HEK293T (cell line): Measurements from ENCODE around the gene HSD3B2.

ENCODE experiments used
- CTCF ChIA-PET: fragments of 350-600 bp; formaldehyde crosslinking; extraction: SDS; loops from one replicate; lab custom pipeline; 2021; ENCODE audit warnings: antibody characterized with exemption, inconsistent platforms; lab: Yijun Ruan, JAX
- POLR2A ChIA-PET: fragments of 350-600 bp; formaldehyde crosslinking; extraction: SDS; loops from one replicate; lab custom pipeline; 2020; ENCODE audit warnings: antibody characterized with exemption, inconsistent platforms; lab: Yijun Ruan, JAX
- DNase-seq: peaks from one replicate; pipeline ENCODE4 v3.0.0; 2012; ENCODE audit warnings: mixed read lengths; ENCODE audit errors: extremely low spot score
- ARNT ChIP-seq: fragments of 450-650 bp; IDR thresholded peaks from 2 replicates; pipeline ENCODE4 v1.6.1; 2017; ENCODE audit warnings: mild to moderate bottlenecking
- BHLHE40 ChIP-seq: fragments of 450-650 bp; IDR thresholded peaks from 2 replicates; pipeline ENCODE4 v1.6.1; 2016; ENCODE audit warnings: mild to moderate bottlenecking, moderate library complexity, borderline replicate concordance
- CTBP1 ChIP-seq: fragments of 450-650 bp; IDR thresholded peaks from 2 replicates; pipeline ENCODE4 v1.6.1; 2016; ENCODE audit warnings: borderline replicate concordance
- ELF4 ChIP-seq: fragments of 450-650 bp; IDR thresholded peaks from 2 replicates; pipeline ENCODE4 v1.6.1; 2017; ENCODE audit warnings: antibody characterized with exemption
- FOXA1 ChIP-seq: fragments of 450-650 bp; IDR thresholded peaks from 2 replicates; pipeline ENCODE4 v1.6.1; 2016; ENCODE audit warnings: mild to moderate bottlenecking
- FOXK2 ChIP-seq: fragments of 450-650 bp; IDR thresholded peaks from 2 replicates; pipeline ENCODE4 v1.6.1; 2016; ENCODE audit warnings: mild to moderate bottlenecking
- FOXM1 ChIP-seq: fragments of 450-650 bp; IDR thresholded peaks from 2 replicates; pipeline ENCODE4 v1.6.1; 2017; ENCODE audit warnings: mild to moderate bottlenecking, borderline replicate concordance
- HDGF ChIP-seq: fragments of 450-650 bp; IDR thresholded peaks from 2 replicates; pipeline ENCODE4 v1.6.1; 2017; ENCODE audit warnings: antibody characterized with exemption, borderline replicate concordance
- L3MBTL2 ChIP-seq: fragments of 450-650 bp; conservative IDR thresholded peaks from 2 replicates; pipeline ENCODE4 v1.6.1; 2016; ENCODE audit warnings: mild to moderate bottlenecking
- LEF1 ChIP-seq: fragments of 450-650 bp; IDR thresholded peaks from 2 replicates; pipeline ENCODE4 v1.6.1; 2017; ENCODE audit warnings: mild to moderate bottlenecking, borderline replicate concordance
- NFRKB ChIP-seq: fragments of 450-650 bp; IDR thresholded peaks from 2 replicates; pipeline ENCODE4 v1.6.1; 2016; ENCODE audit warnings: mild to moderate bottlenecking, moderate library complexity
- SP1 ChIP-seq: fragments of 450-650 bp; IDR thresholded peaks from 2 replicates; pipeline ENCODE4 v1.6.1; 2017
- SUZ12 ChIP-seq: fragments of 450-650 bp; IDR thresholded peaks from 2 replicates; pipeline ENCODE4 v1.6.1; 2016; ENCODE audit warnings: mild to moderate bottlenecking
- TARDBP ChIP-seq: fragments of 450-650 bp; IDR thresholded peaks from 2 replicates; pipeline ENCODE4 v1.6.1; 2016
- ZNF384 ChIP-seq: fragments of 450-650 bp; IDR thresholded peaks from 2 replicates; pipeline ENCODE4 v1.6.1; 2016
- TF ChIP-seq, protein P1 (sequence below): fragments of 450-650 bp; IDR thresholded peaks from 2 replicates; pipeline ENCODE4 v1.6.1; 2016

The HSD3B2 gene

DNA sequence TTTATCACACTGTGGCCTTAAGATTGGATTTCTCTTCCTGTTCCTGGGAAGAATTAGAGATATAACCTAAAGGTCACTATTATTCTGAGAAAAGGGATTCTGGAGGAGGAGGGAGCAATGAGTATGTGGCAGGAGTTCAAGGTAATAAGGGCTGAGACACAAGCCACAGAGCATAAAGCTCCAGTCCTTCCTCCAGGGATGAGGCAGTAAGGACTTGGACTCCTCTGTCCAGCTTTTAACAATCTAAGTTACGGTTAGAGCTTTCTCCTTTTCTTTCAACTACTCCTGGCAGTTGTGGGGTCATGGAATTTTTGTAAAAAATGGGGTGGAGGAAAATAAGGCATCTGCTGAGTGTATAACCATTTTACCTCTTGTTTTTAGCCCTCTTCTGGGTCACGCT lies at the start of gene HSD3B2:
Gene HSD3B2, plus strand, starts transcription at position 201 of the 400 bp plus-strand sequence. CDS start 270 bp downstream, outside the sequence.
- DNase-seq = no peak
- ChIA-PET POLR2A (no interaction called here), CTCF (no interaction called here)
- TF ChIP-seq ZNF384 = no peak

DNA sequence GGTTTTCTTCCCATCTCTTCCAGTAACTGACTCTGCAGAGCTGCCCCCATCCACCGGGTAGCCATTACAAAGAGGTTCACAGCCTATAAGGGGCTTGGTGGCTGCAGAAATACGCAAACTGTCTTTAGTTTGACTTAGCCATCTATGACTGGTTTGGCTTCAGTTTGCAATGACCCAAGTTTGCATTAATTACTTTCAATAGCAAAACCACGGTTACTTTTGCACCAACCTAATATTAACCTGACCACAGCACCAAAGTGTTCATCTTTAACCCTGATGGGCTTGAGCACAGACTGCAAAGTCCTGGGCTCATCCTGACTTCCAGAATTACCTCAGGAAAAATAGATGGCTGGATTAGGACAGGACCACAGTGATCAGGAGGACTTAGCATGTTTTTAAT lies 48.5 kb upstream of the HSD3B2 start:
- TF ChIP-seq, protein P1, sequence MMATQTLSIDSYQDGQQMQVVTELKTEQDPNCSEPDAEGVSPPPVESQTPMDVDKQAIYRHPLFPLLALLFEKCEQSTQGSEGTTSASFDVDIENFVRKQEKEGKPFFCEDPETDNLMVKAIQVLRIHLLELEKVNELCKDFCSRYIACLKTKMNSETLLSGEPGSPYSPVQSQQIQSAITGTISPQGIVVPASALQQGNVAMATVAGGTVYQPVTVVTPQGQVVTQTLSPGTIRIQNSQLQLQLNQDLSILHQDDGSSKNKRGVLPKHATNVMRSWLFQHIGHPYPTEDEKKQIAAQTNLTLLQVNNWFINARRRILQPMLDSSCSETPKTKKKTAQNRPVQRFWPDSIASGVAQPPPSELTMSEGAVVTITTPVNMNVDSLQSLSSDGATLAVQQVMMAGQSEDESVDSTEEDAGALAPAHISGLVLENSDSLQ = no peak
- TF ChIP-seq SUZ12 = no peak
- no peak for TF ChIP-seq L3MBTL2
- DNase-seq = no peak
- POLR2A ChIA-PET = interaction anchor here (1.8 kb wide), 1 partner anchor 226 kb away, joined by 4 read pairs; the partner anchor contains the start of gene WARS2
- CTCF ChIA-PET = interaction anchor here (0.7 to 2.5 kb wide), 7 partner anchors 8 to 1348 kb away, joined by 3 to 11 read pairs (median 4); no protein-coding TSS in a partner anchor

DNA sequence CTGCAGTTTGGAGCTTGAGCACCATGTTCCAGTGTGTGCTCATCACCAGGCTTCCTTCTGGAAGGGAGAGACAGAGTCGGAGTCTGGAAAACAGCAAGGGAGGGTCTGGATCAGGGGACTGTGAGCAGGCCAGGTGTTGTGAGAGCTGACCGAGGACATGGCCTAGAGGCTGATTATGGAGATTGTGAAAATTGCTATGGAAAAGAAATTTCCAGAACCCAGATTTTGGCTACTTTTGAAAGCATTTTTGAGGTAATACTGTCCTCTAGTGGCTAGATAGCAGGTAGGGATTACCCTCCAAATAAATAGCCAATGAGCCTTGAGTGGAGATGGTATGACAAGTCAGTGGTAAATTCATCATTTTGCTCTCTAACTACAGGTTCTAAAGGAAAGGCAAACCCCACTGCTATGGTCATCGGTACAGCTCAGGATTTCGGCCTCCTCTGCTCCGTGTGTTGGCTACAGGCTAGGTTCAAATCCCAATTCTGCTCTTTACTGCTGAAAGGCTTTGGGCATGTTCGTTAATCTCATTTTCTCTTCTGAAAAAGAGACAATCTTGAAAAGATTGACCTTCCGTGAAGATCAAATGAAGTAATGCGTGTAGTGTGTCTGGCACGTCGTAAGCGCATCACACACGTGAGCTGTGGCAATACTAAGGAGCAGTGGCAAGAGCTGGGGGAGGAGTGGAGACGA lies 47.4 kb upstream of the HSD3B2 start:
- TF ChIP-seq, protein P1 = no peak
- TF ChIP-seq HDGF = no peak
- TF ChIP-seq SUZ12 = no peak
- TF ChIP-seq CTBP1 = no peak
- POLR2A ChIA-PET = interaction anchor here (1.8 kb wide), 1 partner anchor 227 kb away, joined by 4 read pairs; the partner anchor contains the start of gene WARS2
- peak; percentile 63 for DNase-seq
- CTCF ChIA-PET = interaction anchor here (0.6 to 2.5 kb wide), 7 partner anchors 9 to 92 kb away, joined by 3 to 11 read pairs (median 4); no protein-coding TSS in a partner anchor

DNA sequence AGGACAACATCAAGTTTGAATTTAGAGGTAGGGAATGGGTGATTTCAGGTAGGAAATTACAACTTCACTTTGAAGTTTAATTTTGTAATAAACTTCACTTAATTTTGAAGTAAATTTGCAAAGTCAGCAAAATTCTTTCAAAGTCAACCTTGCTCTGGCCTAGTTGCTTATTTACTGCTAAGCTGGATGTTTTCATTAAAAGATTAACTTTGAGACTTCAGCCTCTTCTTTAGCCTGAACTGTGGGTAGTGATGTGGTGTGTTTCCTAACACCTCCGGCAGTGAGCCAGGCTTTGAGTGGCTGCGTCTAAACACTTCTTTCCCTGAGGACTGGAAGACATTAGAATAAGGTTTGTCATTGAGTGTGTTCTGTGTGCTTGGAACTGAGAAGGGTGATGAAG lies 46.4 kb upstream of the HSD3B2 start, which contains the start of gene HAO2:
Gene HAO2, plus strand, starts transcription at position 232 of the 400 bp plus-strand sequence. CDS start 12,301 bp downstream, outside the sequence.
- no peak for TF ChIP-seq ARNT
- no peak for TF ChIP-seq FOXK2
- TF ChIP-seq L3MBTL2 = no peak
- no peak for TF ChIP-seq FOXM1
- ChIA-PET POLR2A (no interaction called here), CTCF (interaction anchor here (2.5 kb wide), 1 partner anchor 93 kb away, joined by 11 read pairs; no protein-coding TSS in a partner anchor)
- DNase-seq = no peak

DNA sequence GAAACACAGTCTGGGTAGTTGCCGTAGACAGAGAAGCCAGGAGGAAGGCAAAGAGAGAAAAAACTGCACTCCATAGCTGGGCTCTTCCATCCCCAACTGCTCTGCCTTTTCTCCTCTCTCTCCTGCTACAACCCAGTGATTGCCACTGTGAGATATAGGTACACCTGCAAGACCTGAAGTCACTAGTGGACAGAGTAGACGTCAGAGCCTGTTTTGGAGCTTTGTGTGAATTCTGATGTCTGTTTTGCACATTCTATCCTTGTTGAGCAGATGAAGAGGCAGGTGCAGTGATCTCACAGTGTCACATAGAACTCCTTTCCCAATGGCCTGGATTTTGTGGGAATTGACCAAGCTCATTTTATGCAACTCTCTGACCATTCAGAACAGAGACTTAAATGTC lies 44.2 kb upstream of the HSD3B2 start:
- DNase-seq = no peak
- ChIA-PET CTCF (interaction anchor here (1.3 kb wide), 1 partner anchor 95 kb away, joined by 5 read pairs; no protein-coding TSS in a partner anchor), POLR2A (no interaction called here)
- TF ChIP-seq FOXK2 (no peak), SUZ12 (no peak), TARDBP (no peak), LEF1 (no peak), CTBP1 (no peak), FOXA1 (no peak), SP1 (no peak), L3MBTL2 (no peak), HDGF (no peak), NFRKB (no peak), ZNF384 (no peak), ELF4 (no peak), FOXM1 (no peak), ARNT (no peak), BHLHE40 (no peak)
- TF ChIP-seq, protein P1 = no peak

DNA sequence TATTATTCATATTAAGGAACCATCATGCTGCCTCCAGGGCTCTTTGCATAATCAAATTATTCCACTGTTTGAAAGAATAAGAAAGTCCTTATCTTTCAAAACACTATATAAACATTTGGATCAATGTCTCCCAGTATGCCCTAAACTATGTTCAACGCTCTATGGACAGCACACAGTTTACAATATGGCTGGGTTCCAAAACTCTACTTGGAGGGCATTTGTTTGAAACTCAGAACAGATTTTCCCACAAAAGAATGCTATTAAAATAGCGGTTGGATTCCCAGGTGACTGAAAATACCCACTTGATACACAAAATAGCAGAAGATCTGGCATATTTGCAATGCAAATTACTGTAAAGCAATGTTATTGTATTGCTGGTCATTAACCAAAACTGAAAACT lies 43.1 kb upstream of the HSD3B2 start:
- no peak for TF ChIP-seq CTBP1
- TF ChIP-seq FOXM1 = no peak
- no peak for TF ChIP-seq LEF1
- TF ChIP-seq SUZ12 = no peak
- TF ChIP-seq NFRKB = no peak
- TF ChIP-seq BHLHE40 = no peak
- ChIA-PET CTCF (interaction anchor here (1.0 to 1.2 kb wide), 2 partner anchors 86 to 351 kb away, joined by 3 read pairs; no protein-coding TSS in a partner anchor), POLR2A (no interaction called here)
- no peak for DNase-seq

DNA sequence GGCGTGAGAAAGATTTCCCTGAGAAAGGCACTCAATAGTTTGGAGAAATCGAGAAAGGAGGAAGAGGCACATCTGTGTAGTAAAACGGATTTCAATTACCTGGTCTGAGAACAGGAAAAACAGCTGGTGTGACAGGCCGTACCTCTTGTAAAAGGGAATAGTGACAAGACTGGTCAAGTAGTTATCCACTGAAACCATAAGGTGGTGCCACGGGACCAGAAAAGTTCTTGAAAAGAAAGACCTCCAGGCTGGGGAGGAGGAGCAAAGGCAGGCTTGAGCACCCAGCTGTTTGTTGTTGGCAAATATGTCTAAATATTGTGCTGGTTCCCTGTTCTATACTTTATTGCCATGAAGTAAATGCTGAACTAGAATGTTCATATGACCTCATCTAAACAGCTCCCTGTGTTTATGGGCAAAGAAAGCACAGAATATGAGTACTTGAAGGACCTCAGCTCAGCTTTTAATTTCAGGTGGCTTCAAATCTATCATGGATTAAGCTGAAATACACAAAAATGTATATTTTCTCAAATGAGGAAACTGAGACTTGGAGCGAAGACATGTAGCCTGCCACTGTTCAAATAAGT lies 42.4 kb upstream of the HSD3B2 start:
- no peak for TF ChIP-seq TARDBP
- TF ChIP-seq FOXA1 = no peak
- TF ChIP-seq ARNT = no peak
- TF ChIP-seq NFRKB = no peak
- TF ChIP-seq ELF4 = no peak
- no peak for TF ChIP-seq FOXM1
- TF ChIP-seq SUZ12 = no peak
- no peak for TF ChIP-seq L3MBTL2
- TF ChIP-seq HDGF = no peak
- POLR2A ChIA-PET = interaction anchor here (0.7 to 1.0 kb wide), 2 partner anchors 9 to 288 kb away, joined by 3 read pairs; no protein-coding TSS in a partner anchor

More for the DNA sequence above, 42.4 kb upstream of the HSD3B2 start:
- DNase-seq = peak; percentile 74
- CTCF ChIA-PET = interaction anchor here (0.7 to 1.5 kb wide), 6 partner anchors 87 to 350 kb away, joined by 3 to 10 read pairs (median 4); no protein-coding TSS in a partner anchor
